ENCODE results near the gene ADGRE1. TPM values are rescaled to one million over a fixed set of nuclear protein-coding genes. Genes with fewer than 3 reads are reported as not detected.

ADGRE1 gene
- total RNA-seq, 3 donors from 2014 or later = 2.2 to 3.1 (median 2.7) TPM

DNA sequence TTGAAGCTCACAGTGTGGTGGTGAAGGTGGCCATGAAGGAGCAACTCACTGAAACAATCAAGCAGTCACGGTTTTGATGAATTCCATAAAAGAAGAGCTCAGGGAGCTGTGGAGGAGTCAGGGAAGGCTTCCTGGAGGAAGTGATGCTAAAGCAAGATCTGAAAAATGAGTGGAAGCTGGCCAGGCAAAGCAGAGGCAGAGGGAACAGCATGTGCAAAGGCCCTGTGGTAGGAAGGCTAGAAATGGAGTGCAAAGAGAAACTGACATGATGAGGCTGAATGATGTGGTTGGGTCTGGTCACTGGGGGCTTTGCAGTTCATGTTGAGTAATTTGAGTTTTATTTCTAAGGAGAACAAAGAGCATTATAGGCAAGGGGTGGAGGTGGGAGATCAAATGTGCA lies 6.9 kb downstream of the ADGRE1 start:
- ATAC-seq = no peak
- Mint-ChIP-seq H3K9me3 (peaks cover 27% of the 10 kb centered on the region), H3K36me3 (ENCODE audit: insufficient read depth) (peaks cover 10% of the 10 kb centered on the region), H3K4me1 (ENCODE audit: low read depth) (peaks cover 53% of the 10 kb centered on the region), H3K27me3 (ENCODE audit: low read depth) (peaks cover 5% of the 10 kb centered on the region), H3K4me3 (no peak overlapping the region)
- no peak for DNase-seq

DNA sequence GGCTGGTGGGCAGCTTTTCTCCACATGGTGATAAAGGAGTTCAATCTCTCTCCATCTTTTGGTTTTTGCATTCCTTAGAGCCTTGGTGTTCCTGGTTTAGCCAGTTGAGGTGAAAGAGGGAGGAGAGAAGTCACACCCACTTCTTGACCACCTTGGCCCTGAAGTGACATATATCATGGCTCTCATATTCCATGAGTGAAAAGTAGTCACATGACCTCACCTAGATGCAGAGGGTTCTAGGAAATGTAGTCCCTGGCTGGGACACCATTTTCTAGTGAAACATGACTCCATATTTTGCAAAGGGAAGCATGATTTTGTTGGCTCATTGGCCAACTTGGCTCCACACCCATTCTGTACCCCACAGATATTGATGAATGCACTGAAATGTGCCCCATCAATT lies 16.1 kb downstream of the ADGRE1 start:
- Mint-ChIP-seq H3K9me3 (peaks cover 33% of the 10 kb centered on the region), H3K27me3 (ENCODE audit: low read depth) (no peaks in the 10 kb centered on the region), H3K4me3 (no peak overlapping the region), H3K36me3 (ENCODE audit: insufficient read depth) (peaks cover 31% of the 10 kb centered on the region), H3K4me1 (ENCODE audit: low read depth) (no peaks in the 10 kb centered on the region)
- DNase-seq (no peak), ATAC-seq (no peak)

DNA sequence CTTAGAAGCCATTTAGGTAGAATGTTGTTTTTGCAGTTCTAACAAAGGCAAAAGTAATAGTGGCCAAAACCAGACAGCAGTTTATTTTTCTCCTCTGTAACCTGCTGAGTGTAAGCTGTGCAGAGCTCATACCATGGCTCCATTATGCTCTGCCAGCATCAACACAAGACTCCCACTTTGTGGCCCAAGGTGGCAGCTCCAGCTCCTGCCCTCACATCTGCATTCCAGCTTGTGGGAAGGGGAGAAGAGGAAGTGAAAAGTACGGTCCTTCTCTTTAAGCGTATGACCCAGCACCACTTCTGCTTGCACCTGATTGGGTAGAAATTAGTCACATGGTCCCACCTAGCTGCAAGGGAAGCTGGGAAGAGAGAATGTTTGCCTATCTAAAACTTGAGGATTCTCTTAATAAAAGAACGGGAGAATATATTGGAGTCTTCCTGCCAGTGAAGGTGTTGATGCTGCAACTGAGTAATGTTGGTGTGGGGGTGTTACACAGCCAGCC lies 19.2 kb downstream of the ADGRE1 start:
- Mint-ChIP-seq H3K4me1 (ENCODE audit: low read depth) (no peaks in the 10 kb centered on the region), H3K36me3 (ENCODE audit: insufficient read depth) (peaks cover 20% of the 10 kb centered on the region), H3K9me3 (peaks cover 19% of the 10 kb centered on the region), H3K4me3 (no peak overlapping the region), H3K27me3 (ENCODE audit: low read depth) (peaks cover 3% of the 10 kb centered on the region)
- no peak for ATAC-seq
- DNase-seq = no peak

DNA sequence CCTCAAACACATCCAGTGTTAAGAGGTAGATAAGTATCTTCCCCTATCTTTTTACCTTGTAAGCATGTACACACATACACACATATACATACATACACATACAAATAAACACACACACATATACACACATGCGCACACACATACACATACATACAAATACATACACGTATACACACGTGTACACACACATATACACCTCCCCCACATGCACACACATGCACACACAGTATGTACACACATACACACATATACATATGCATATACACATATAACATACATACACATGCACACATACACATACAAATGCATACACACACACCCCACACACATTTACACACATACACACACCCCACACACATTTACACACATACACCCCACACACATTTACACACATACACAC lies 24.1 kb downstream of the ADGRE1 start:
- peaks cover 17% of the 10 kb centered on the region for H3K36me3 Mint-ChIP-seq (ENCODE audit: insufficient read depth)
- H3K27me3 Mint-ChIP-seq (ENCODE audit: low read depth) = peaks cover 3% of the 10 kb centered on the region
- H3K9me3 Mint-ChIP-seq = peaks cover 18% of the 10 kb centered on the region
- ATAC-seq (no peak), DNase-seq (no peak)
- H3K4me3 Mint-ChIP-seq = no peak overlapping the region
- H3K4me1 Mint-ChIP-seq (ENCODE audit: low read depth) = no peaks in the 10 kb centered on the region

DNA sequence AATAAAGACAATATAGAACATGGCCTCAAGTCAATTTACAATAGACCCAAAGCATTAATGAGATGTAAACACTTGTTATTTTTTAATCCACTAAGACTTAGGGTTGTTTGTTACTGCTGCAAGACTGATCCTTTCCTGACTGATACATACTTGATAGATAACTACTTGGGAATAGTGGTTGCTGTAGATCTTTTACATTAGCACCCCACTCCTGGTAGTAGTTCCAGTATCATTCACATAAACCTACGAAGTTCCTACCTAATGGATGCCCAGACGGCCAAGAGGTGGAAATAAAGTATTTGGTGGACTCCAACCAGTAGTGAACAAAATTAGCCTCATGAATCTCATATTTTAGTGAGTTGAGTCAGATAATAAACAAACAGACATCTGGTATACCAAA lies 26.9 kb downstream of the ADGRE1 start:
- Mint-ChIP-seq H3K27me3 (ENCODE audit: low read depth) (peaks cover 2% of the 10 kb centered on the region), H3K4me1 (ENCODE audit: low read depth) (no peaks in the 10 kb centered on the region), H3K36me3 (ENCODE audit: insufficient read depth) (peaks cover 15% of the 10 kb centered on the region), H3K4me3 (no peak overlapping the region), H3K9me3 (peaks cover 9% of the 10 kb centered on the region)
- ATAC-seq (no peak), DNase-seq (no peak)

DNA sequence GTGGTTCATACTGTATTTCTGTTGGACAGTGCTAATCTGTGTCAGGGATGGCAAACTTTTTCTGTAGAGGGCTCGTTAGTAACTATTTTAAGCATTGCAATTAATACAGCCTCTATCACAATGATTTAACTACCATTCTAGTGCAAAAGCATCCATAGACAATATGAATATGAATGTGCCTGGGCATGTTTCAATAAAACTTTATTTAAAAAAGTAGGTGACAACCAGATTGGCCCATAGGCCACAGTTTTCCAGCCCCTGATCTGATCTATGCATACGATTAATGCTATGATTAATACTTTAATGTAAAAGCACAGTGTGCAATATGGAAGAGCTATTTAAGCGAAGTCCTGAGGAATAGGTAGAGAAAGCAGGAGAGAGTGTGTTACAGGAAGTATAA lies 29.6 kb downstream of the ADGRE1 start:
- peaks cover 13% of the 10 kb centered on the region for H3K36me3 Mint-ChIP-seq (ENCODE audit: insufficient read depth)
- no peaks in the 10 kb centered on the region for H3K4me1 Mint-ChIP-seq (ENCODE audit: low read depth)
- H3K27me3 Mint-ChIP-seq (ENCODE audit: low read depth) = no peaks in the 10 kb centered on the region
- DNase-seq (no peak), ATAC-seq (no peak)
- H3K9me3 Mint-ChIP-seq = peaks cover 9% of the 10 kb centered on the region
- no peak overlapping the region for H3K4me3 Mint-ChIP-seq

DNA sequence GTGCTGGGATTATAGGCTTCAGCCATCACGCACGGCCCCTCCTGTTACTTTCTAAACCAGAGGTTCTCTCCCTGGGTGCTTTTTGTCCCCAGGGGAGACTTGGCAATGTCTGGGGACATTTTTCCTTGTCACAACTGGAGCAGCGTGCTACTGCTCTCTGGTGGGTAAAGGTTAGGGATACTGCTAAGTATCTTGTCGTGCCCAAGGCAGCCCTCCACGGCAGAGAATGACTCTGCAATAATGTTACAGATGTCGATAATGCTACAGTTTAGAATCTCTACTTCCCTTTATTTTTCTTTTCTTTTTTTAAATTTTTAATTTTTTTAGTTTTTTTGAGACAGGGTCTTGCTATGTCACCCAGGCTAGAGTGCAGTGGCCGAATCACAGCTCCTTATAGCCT lies 38.0 kb downstream of the ADGRE1 start:
- H3K36me3 Mint-ChIP-seq (ENCODE audit: insufficient read depth) = peaks cover 9% of the 10 kb centered on the region
- no peak for DNase-seq
- H3K27me3 Mint-ChIP-seq (ENCODE audit: low read depth) = no peaks in the 10 kb centered on the region
- no peak for ATAC-seq
- H3K4me3 Mint-ChIP-seq = no peak overlapping the region
- peaks cover 5% of the 10 kb centered on the region for H3K9me3 Mint-ChIP-seq
- peaks cover 11% of the 10 kb centered on the region for H3K4me1 Mint-ChIP-seq (ENCODE audit: low read depth)

DNA sequence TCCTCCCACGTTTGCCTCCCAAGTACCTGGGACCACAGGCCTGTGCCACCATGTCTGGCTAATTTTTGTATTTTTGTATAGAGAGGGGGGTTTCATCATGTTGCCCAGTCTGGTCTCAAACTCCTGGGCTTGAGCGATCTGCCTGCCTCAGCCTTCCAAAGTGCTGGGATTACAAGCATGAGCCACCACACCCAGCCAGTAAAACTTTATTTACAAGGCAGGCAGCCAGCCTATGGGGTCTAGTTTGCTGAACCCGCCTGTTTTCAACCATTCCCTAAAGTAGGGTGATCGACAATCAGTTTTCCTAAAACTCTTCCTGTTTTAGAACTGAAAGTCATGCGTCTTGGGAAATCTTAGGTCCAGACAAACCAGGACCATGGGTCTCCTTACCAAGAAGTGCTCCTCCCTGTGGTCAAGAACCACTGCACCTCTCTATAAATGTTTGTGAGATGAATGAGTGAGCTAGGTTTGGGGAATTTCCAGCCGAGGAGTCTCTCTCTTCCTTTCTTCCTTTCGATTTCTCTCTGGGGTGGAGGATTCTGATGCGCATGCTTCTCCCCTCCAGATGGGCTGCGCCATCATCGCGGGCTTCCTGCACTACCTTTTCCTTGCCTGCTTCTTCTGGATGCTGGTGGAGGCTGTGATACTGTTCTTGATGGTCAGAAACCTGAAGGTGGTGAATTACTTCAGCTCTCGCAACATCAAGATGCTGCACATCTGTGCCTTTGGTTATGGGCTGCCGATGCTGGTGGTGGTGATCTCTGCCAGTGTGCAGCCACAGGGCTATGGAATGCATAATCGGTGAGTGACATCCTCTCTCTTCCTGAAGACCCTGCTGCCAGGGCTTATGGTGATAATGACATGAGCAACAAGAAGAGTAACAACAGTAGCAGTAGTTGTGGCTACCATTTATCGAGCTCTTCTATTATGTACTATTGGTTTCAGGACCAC lies 38.7 kb downstream of the ADGRE1 start:
- H3K9me3 Mint-ChIP-seq = peaks cover 8% of the 10 kb centered on the region
- ATAC-seq = peak; percentile 89 to 96
- peak; percentile 8 for DNase-seq
- H3K4me1 Mint-ChIP-seq (ENCODE audit: low read depth) = peaks cover 11% of the 10 kb centered on the region
- peak overlapping the region; percentile 30 for H3K4me3 Mint-ChIP-seq
- H3K36me3 Mint-ChIP-seq (ENCODE audit: insufficient read depth) = peaks cover 11% of the 10 kb centered on the region
- H3K27me3 Mint-ChIP-seq (ENCODE audit: low read depth) = no peaks in the 10 kb centered on the region

DNA sequence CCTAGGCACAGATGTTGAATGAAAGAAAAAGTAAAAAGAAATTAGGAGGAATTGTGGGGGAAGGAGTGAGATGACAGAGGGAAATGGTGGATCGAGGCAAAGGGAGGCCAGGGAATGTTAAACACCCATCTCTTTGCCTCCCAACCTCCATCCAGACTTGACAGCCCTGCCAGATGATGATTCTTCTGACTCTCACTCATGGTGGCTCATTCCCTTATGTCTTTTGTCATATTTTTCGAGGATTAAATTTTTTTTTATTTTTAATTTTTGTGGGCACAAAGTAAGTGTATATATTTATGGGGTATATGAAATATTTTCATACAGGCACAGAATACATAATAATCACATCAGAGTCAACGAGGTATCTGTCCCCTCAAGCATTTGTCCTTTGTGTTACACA lies 42.8 kb downstream of the ADGRE1 start:
- H3K4me3 Mint-ChIP-seq = no peak overlapping the region
- DNase-seq = no peak
- H3K4me1 Mint-ChIP-seq (ENCODE audit: low read depth) = peaks cover 11% of the 10 kb centered on the region
- H3K27me3 Mint-ChIP-seq (ENCODE audit: low read depth) = no peaks in the 10 kb centered on the region
- H3K36me3 Mint-ChIP-seq (ENCODE audit: insufficient read depth) = peaks cover 12% of the 10 kb centered on the region
- ATAC-seq = no peak
- H3K9me3 Mint-ChIP-seq = peaks cover 9% of the 10 kb centered on the region

DNA sequence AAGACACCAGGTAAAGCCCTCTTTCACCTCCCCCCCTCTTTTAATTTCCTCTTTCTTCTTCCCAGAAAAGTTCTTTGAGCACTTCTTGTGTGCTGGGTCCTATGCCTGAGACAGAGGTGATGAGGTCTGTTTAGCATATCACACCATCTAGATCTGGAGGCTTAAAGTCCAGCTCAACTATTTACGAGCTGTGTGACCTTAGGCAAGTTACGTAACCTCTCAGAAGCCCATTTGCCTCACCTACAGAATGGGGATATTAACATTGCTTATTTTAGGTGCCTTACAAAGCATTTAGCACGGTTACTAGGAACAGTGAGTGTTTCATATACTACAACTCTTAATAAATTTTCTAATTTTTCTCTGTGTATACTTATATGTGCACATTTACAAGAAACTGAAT lies 47.7 kb downstream of the ADGRE1 start:
- no peaks in the 10 kb centered on the region for H3K27me3 Mint-ChIP-seq (ENCODE audit: low read depth)
- ATAC-seq (no peak), DNase-seq (no peak)
- peaks cover 4% of the 10 kb centered on the region for H3K9me3 Mint-ChIP-seq
- no peak overlapping the region for H3K4me3 Mint-ChIP-seq
- peaks cover 8% of the 10 kb centered on the region for H3K36me3 Mint-ChIP-seq (ENCODE audit: insufficient read depth)
- no peaks in the 10 kb centered on the region for H3K4me1 Mint-ChIP-seq (ENCODE audit: low read depth)

DNA sequence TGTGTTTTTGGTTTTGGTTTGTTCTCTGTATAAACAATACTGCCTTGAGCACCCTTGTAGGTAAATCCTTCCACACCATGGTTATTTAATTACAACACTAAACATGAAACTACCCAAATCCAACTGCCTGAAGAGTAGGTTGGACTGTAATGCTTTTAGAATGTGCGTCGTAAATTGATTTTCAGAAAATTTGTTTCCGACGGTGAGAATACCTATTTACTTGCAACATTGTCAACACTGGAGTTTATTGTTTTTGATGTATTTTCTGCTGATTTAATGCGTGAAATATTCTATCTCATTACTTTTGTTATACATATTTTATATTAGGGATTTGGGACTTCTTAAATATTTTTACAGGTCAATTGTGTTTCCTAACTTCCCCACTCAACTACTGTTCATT lies 48.2 kb downstream of the ADGRE1 start:
- Mint-ChIP-seq H3K27me3 (ENCODE audit: low read depth) (no peaks in the 10 kb centered on the region), H3K4me3 (no peak overlapping the region), H3K4me1 (ENCODE audit: low read depth) (no peaks in the 10 kb centered on the region), H3K36me3 (ENCODE audit: insufficient read depth) (peaks cover 10% of the 10 kb centered on the region), H3K9me3 (peaks cover 4% of the 10 kb centered on the region)
- no peak for ATAC-seq
- DNase-seq = no peak

DNA sequence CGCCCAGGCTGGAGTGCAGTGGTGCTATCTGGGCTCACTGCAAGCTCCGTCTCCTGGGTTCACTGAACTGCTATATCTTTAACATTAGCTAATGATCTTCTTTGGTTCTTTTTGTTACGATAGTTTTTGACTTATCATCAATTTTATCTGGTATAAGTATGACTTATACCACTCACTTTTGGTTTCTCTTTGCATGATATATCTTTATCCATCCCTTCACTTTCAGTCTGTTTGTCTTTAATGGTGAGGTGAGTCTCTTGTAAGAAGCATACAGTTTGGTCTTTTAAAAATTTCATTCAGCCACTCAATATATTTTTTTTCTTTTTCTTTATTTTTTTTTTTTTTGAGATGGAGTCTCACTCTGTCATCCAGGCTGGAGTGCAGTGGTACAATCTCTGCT lies 58.4 kb downstream of the ADGRE1 start:
- Mint-ChIP-seq H3K4me1 (ENCODE audit: low read depth) (peaks cover 13% of the 10 kb centered on the region), H3K36me3 (ENCODE audit: insufficient read depth) (no peaks in the 10 kb centered on the region), H3K4me3 (no peak overlapping the region), H3K9me3 (no peaks in the 10 kb centered on the region), H3K27me3 (ENCODE audit: low read depth) (no peaks in the 10 kb centered on the region)
- DNase-seq = no peak
- ATAC-seq = peak; percentile 71 to 84

DNA sequence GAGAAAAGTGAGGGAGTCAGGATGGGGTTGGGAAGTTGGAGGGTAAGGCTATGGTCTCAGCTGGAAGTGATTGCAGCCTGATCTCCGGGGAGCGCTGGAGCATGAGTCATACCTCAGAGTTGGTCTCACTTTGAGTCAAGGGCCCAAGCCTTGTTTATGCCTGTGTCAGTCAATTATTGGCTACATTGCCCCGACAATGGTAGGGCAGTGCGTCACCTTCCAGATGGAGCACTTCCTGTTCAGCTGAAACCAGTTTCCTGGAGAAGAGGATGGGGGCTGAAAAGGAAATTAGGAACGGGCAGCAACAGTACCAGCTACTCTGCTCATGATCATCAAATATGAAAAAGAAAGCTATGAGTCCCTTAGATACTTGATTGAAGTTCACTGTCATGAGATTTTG lies 60.4 kb downstream of the ADGRE1 start:
- H3K27me3 Mint-ChIP-seq (ENCODE audit: low read depth) = no peaks in the 10 kb centered on the region
- ATAC-seq = peak; percentile 92
- peaks cover 2% of the 10 kb centered on the region for H3K36me3 Mint-ChIP-seq (ENCODE audit: insufficient read depth)
- H3K9me3 Mint-ChIP-seq = no peaks in the 10 kb centered on the region
- no peak overlapping the region for H3K4me3 Mint-ChIP-seq
- H3K4me1 Mint-ChIP-seq (ENCODE audit: low read depth) = peaks cover 13% of the 10 kb centered on the region
- peak; percentile 8 for DNase-seq

DNA sequence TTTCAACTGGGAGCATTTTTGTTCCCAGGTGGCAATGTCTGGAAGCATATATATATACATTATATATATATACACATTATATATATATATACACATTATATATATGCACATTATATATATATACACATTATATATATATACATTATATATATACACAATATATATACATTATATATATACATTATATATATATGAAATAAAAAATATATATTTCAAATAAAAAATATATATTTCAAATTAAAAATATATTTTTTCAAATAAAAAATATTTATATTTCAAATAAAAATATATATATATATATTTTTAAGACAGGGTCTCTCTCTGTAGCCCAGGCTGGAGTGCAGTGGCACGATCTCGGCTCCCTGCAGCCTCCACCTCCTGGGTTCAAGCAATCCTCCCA lies 61.5 kb downstream of the ADGRE1 start:
- no peak for DNase-seq
- Mint-ChIP-seq H3K9me3 (no peaks in the 10 kb centered on the region), H3K4me3 (no peak overlapping the region), H3K4me1 (ENCODE audit: low read depth) (peaks cover 13% of the 10 kb centered on the region), H3K36me3 (ENCODE audit: insufficient read depth) (peaks cover 2% of the 10 kb centered on the region), H3K27me3 (ENCODE audit: low read depth) (peaks cover 4% of the 10 kb centered on the region)
- no peak for ATAC-seq

DNA sequence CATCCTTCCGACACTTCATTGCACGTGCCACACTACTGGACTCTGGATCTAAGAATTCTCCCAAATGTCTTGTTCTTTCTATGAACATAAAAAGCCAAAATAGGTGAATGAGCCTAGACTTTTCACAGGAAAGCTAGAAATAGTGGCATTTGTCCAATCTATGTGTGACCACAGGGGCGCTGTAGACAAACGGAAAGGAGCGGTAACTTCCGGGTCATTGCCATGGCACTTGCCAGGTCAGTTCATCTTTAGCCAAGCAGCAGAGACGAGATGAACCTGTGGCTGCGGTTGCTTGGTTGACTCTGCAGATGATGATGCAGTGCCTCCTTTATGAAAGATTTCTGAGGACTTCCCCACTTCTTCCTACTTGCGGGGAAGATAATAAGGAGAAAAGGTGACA lies 65.6 kb downstream of the ADGRE1 start:
- H3K9me3 Mint-ChIP-seq = no peaks in the 10 kb centered on the region
- peaks cover 8% of the 10 kb centered on the region for H3K36me3 Mint-ChIP-seq (ENCODE audit: insufficient read depth)
- DNase-seq (no peak), ATAC-seq (no peak)
- peaks cover 4% of the 10 kb centered on the region for H3K4me1 Mint-ChIP-seq (ENCODE audit: low read depth)
- no peak overlapping the region for H3K4me3 Mint-ChIP-seq
- H3K27me3 Mint-ChIP-seq (ENCODE audit: low read depth) = peaks cover 4% of the 10 kb centered on the region
